CD4-positive, alpha-beta memory T cell (primary cell): ENCODE data around the gene SGCB. TPM values are rescaled to one million over a fixed set of nuclear protein-coding genes. Genes with fewer than 3 reads are reported as not detected.

Source experiments
- CTCF ChIA-PET: fragments of 350-600 bp; sonication (Branson Sonifier 250); formaldehyde crosslinking; loops from one replicate; lab custom pipeline; 2021; ENCODE audit warnings: inconsistent platforms; ENCODE audit not compliant: partially characterized antibody; lab: Charles Lee
- POLR2A ChIA-PET: fragments of 350-600 bp; sonication (Branson Sonifier 250); formaldehyde crosslinking; loops from one replicate; lab custom pipeline; 2021; ENCODE audit not compliant: partially characterized antibody; lab: Charles Lee
- DNase-seq, 5 donors: peaks; one replicate each; pipeline versions ENCODE4 v3.0.0 to v3.0.0-alpha.2; 2020 to 2022; ENCODE audit warnings: mixed read lengths in 1 of 5
- H3K27ac ChIP-seq: one replicate; pipeline ENCODE4 v1.7.0; 2013; ENCODE audit warnings: low read depth, low read length
- H3K27me3 ChIP-seq: 2 replicates; pipeline ENCODE4 v1.7.0; 2013; ENCODE audit warnings: mild to moderate bottlenecking, low read length, moderate library complexity; ENCODE audit not compliant: insufficient read depth
- H3K36me3 ChIP-seq: 2 replicates; pipeline ENCODE4 v1.7.0; 2013; ENCODE audit warnings: mild to moderate bottlenecking, low read length, moderate library complexity; ENCODE audit not compliant: insufficient read depth
- H3K4me1 ChIP-seq: 2 replicates; pipeline ENCODE4 v1.7.0; 2013; ENCODE audit warnings: mild to moderate bottlenecking, low read length, moderate library complexity; ENCODE audit not compliant: insufficient read depth
- H3K4me3 ChIP-seq, 2 donors: one replicate each; pipeline ENCODE4 v1.7.0; 2013; ENCODE audit warnings: low read length in 2 of 2, mild to moderate bottlenecking in 1 of 2
- H3K9me3 ChIP-seq, 2 donors: one replicate each; pipeline ENCODE4 v1.7.0; 2013; ENCODE audit warnings: low read length in 2 of 2, control low read depth in 1 of 2; ENCODE audit not compliant: control insufficient read depth in 1 of 2
- H3K27ac Mint-ChIP-seq, 7 donors: one replicate each; pipeline ENCODE4 v1.8.0; 2020 to 2021; ENCODE audit warnings: mixed read lengths in 7 of 7, mild to moderate bottlenecking in 6 of 7, inconsistent platforms in 3 of 7, moderate library complexity in 3 of 7
- H3K27me3 Mint-ChIP-seq, 2 donors: one replicate each; pipeline ENCODE4 v1.8.0; 2020 to 2021; ENCODE audit warnings: mixed read lengths in 2 of 2
- H3K36me3 Mint-ChIP-seq, 2 donors: one replicate each; pipeline ENCODE4 v1.8.0; 2020 to 2021; ENCODE audit warnings: mixed read lengths in 2 of 2, inconsistent platforms in 1 of 2, mild to moderate bottlenecking in 1 of 2
- H3K4me1 Mint-ChIP-seq, 4 donors: one replicate each; pipeline ENCODE4 v1.8.0; 2020 to 2021; ENCODE audit warnings: mixed read lengths in 4 of 4, mild to moderate bottlenecking in 1 of 4
- H3K4me3 Mint-ChIP-seq, 8 donors: one replicate each; pipeline ENCODE4 v1.8.0; 2020 to 2021; ENCODE audit warnings: mixed read lengths in 8 of 8, mild to moderate bottlenecking in 7 of 8, moderate library complexity in 6 of 8, inconsistent platforms in 3 of 8
- H3K9me3 Mint-ChIP-seq, 8 donors: one replicate each; pipeline ENCODE4 v1.8.0; 2020 to 2021; ENCODE audit warnings: mixed read lengths in 8 of 8, mild to moderate bottlenecking in 5 of 8, inconsistent platforms in 3 of 8, moderate library complexity in 1 of 8
- intact Hi-C: fragments of 100-400 bp; cut with micrococcal nuclease; formaldehyde crosslinking; loops from one replicate; pipeline ENCODE4 v1.15.1; 2023
- polyA plus RNA-seq, 2 donors: library from polyadenylated mRNA; unstranded; fragments of 300-500 nt; fragmentation: Illumina TruSeq; gene quantifications; one replicate each; pipeline ENCODE4 v1.2.3, GENCODE V29; 2021
- total RNA-seq, 2 experiments: library from RNA; stranded (reverse); gene quantifications; one replicate each; pipeline ENCODE4 v1.2.3, GENCODE V29; 2021

The SGCB gene
- total and polyA plus RNA-seq, 4 experiments from 2014 or later: 5.1 to 7.5 (median 7.4) TPM

GRCh38 chr4:52006887-52007286 lies 31.2 kb downstream of the SGCB start:
- ChIA-PET POLR2A (no interaction called here), CTCF (no interaction called here)
- no peaks in the 10 kb centered on the region for H3K36me3 ChIP-seq
- no peaks in the 10 kb centered on the region for H3K27me3 ChIP-seq
- Mint-ChIP-seq H3K36me3 (peaks cover 0 to 3% of the 10 kb centered on the region in 2 donors), H3K9me3 (no peaks in the 10 kb centered on the region), H3K4me1 (no peaks in the 10 kb centered on the region), H3K4me3 (no peak overlapping the region), H3K27ac (no peak overlapping the region), H3K27me3 (no peaks in the 10 kb centered on the region)
- H3K4me3 ChIP-seq: no peak overlapping the region
- intact Hi-C loops: no loop called here
- DNase-seq: no peak
- H3K9me3 ChIP-seq: no peaks in the 10 kb centered on the region
- no peak overlapping the region for H3K27ac ChIP-seq
- H3K4me1 ChIP-seq: no peaks in the 10 kb centered on the region

- H3K27ac Mint-ChIP-seq: no peak overlapping the region
- H3K4me3 ChIP-seq: no peak overlapping the region
- H3K27ac ChIP-seq: no peak overlapping the region
- no peak overlapping the region for H3K4me3 Mint-ChIP-seq
- H3K27me3 Mint-ChIP-seq: no peaks in the 10 kb centered on the region
- H3K27me3 ChIP-seq: no peaks in the 10 kb centered on the region
- peaks cover 0 to 3% of the 10 kb centered on the region in 2 donors for H3K36me3 Mint-ChIP-seq
- intact Hi-C loops: no loop called here
- ChIA-PET CTCF (no interaction called here), POLR2A (no interaction called here)
- H3K9me3 ChIP-seq: no peaks in the 10 kb centered on the region
- no peaks in the 10 kb centered on the region for H3K9me3 Mint-ChIP-seq
- H3K4me1 ChIP-seq: no peaks in the 10 kb centered on the region
- H3K36me3 ChIP-seq: no peaks in the 10 kb centered on the region
- no peaks in the 10 kb centered on the region for H3K4me1 Mint-ChIP-seq
- DNase-seq: no peak
Observed at GRCh38 chr4:52005604-52006273, 32.4 kb downstream of the SGCB start.

- Histone ChIP-seq H3K4me1 (no peaks in the 10 kb centered on the region), H3K9me3 (no peaks in the 10 kb centered on the region), H3K36me3 (no peaks in the 10 kb centered on the region), H3K27me3 (no peaks in the 10 kb centered on the region), H3K27ac (no peak overlapping the region), H3K4me3 (no peak overlapping the region)
- CTCF ChIA-PET: no interaction called here
- Mint-ChIP-seq H3K9me3 (no peaks in the 10 kb centered on the region), H3K4me3 (no peak overlapping the region), H3K27ac (no peak overlapping the region), H3K27me3 (no peaks in the 10 kb centered on the region), H3K36me3 (peaks cover 0 to 3% of the 10 kb centered on the region in 2 donors), H3K4me1 (no peaks in the 10 kb centered on the region)
- no peak for DNase-seq
- intact Hi-C loops: no loop called here
- POLR2A ChIA-PET: no interaction called here
Observed at GRCh38 chr4:52004414-52004813, 33.7 kb downstream of the SGCB start.

DNA sequence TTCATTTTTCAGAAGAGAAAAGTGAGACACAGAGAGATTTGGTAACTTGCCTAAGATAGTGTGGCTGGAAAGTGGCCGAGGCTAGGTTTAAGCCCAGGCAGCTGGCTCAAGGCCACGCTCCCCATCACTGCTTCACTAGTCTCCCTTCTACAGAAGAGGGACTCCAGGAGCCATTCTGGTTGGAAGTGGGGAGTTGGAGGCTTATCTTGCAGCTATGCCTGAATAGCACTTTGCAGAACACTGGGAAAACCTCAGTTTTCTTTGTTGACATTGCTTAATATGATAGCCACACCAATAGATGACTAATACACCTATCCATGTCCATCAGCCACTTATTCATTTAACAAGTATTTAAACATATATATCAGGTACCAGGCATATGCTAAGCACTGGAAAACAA lies 36.5 kb downstream of the SGCB start:
- ChIA-PET CTCF (no interaction called here), POLR2A (no interaction called here)
- H3K27ac Mint-ChIP-seq: no peak overlapping the region
- DNase-seq: no peak
- H3K27me3 Mint-ChIP-seq: no peaks in the 10 kb centered on the region
- Histone ChIP-seq H3K4me1 (no peaks in the 10 kb centered on the region), H3K4me3 (no peak overlapping the region), H3K9me3 (no peaks in the 10 kb centered on the region), H3K36me3 (no peaks in the 10 kb centered on the region), H3K27me3 (no peaks in the 10 kb centered on the region), H3K27ac (no peak overlapping the region)
- intact Hi-C loops: no loop called here
- H3K4me3 Mint-ChIP-seq: no peak overlapping the region
- no peaks in the 10 kb centered on the region for H3K9me3 Mint-ChIP-seq
- H3K36me3 Mint-ChIP-seq: no peaks in the 10 kb centered on the region
- no peaks in the 10 kb centered on the region for H3K4me1 Mint-ChIP-seq

GRCh38 chr4:51999250-51999649 lies 38.8 kb downstream of the SGCB start:
- Histone ChIP-seq H3K9me3 (no peaks in the 10 kb centered on the region), H3K4me1 (no peaks in the 10 kb centered on the region), H3K27ac (no peak overlapping the region), H3K27me3 (no peaks in the 10 kb centered on the region), H3K4me3 (no peak overlapping the region), H3K36me3 (no peaks in the 10 kb centered on the region)
- no peak for DNase-seq
- H3K27ac Mint-ChIP-seq: no peak overlapping the region
- ChIA-PET POLR2A (no interaction called here), CTCF (interaction anchor here (1.7 kb wide), 1 partner anchor 38 kb away, joined by 3 read pairs; the partner anchor contains the start of gene SGCB)
- no peaks in the 10 kb centered on the region for H3K27me3 Mint-ChIP-seq
- H3K4me1 Mint-ChIP-seq: no peaks in the 10 kb centered on the region
- no peaks in the 10 kb centered on the region for H3K36me3 Mint-ChIP-seq
- intact Hi-C loops: no loop called here
- no peak overlapping the region for H3K4me3 Mint-ChIP-seq
- H3K9me3 Mint-ChIP-seq: no peaks in the 10 kb centered on the region

DNA sequence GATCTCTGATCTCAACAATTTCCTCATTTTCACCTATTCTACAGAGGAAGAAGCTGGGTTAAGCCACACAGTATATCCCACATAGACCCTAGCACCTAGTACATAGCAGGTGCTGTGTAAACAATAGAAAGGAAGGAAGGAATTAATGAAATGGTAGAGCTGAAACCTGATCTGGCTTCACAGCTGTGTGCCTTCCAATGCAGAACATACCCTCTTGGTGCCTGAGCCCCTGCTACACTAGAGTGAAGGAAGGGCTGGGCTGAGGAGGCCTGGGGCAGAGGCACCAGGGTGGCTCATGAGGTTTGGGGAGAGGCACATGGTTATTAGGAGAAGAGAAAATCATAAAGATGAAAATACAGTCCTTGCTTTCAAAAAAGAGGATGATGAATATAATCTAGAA lies 39.3 kb downstream of the SGCB start:
- Mint-ChIP-seq H3K27ac (no peak overlapping the region), H3K36me3 (no peaks in the 10 kb centered on the region), H3K4me3 (no peak overlapping the region), H3K9me3 (no peaks in the 10 kb centered on the region), H3K27me3 (no peaks in the 10 kb centered on the region), H3K4me1 (no peaks in the 10 kb centered on the region)
- intact Hi-C loops: no loop called here
- H3K27me3 ChIP-seq: no peaks in the 10 kb centered on the region
- H3K4me3 ChIP-seq: no peak overlapping the region
- no peak for DNase-seq
- no peaks in the 10 kb centered on the region for H3K36me3 ChIP-seq
- no peaks in the 10 kb centered on the region for H3K9me3 ChIP-seq
- ChIA-PET POLR2A (no interaction called here), CTCF (interaction anchor here (1.7 kb wide), 1 partner anchor 39 kb away, joined by 3 read pairs; the partner anchor contains the start of gene SGCB)
- H3K27ac ChIP-seq: no peak overlapping the region
- H3K4me1 ChIP-seq: no peaks in the 10 kb centered on the region

DNA sequence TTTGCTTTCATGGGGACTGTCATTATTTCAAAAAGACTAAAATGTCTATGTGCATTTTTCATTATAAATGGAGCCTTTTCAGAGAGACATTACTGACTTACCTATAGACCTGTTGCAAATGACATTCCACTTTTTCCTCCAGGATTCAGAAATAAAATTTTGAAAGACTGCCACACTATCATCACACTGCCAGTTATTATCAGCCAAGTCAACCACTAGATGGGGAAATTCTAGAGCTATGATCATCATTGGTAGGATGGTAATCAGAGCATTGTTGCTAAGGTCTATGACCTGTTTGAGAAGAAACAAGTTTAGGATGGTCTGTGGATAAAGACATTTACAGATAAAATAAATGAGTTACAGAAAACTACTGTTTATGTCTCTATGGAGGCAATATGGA lies 40.5 kb downstream of the SGCB start:
- peaks cover 0 to 3% of the 10 kb centered on the region in 2 donors for H3K27me3 Mint-ChIP-seq
- no peak overlapping the region for H3K4me3 Mint-ChIP-seq
- no peaks in the 10 kb centered on the region for H3K36me3 Mint-ChIP-seq
- Histone ChIP-seq H3K27me3 (no peaks in the 10 kb centered on the region), H3K4me3 (no peak overlapping the region), H3K36me3 (no peaks in the 10 kb centered on the region), H3K9me3 (no peaks in the 10 kb centered on the region), H3K27ac (no peak overlapping the region), H3K4me1 (no peaks in the 10 kb centered on the region)
- ChIA-PET CTCF (no interaction called here), POLR2A (no interaction called here)
- intact Hi-C loops: no loop called here
- no peaks in the 10 kb centered on the region for H3K4me1 Mint-ChIP-seq
- DNase-seq: no peak
- H3K27ac Mint-ChIP-seq: no peak overlapping the region
- no peaks in the 10 kb centered on the region for H3K9me3 Mint-ChIP-seq
